ENCODE results near the gene ATAD5.
A peak's percentile ranks its signal among the peaks of the same experiment; 100 is the strongest.

The ATAD5 gene

GRCh38 chr17:30824356-30825145 is 7.2 kb upstream of the ATAD5 start, which contains the start of gene CRLF3 (continued):
- TF ChIP-seq ZNF704 (tag by site-specific recombination; IDR thresholded peaks at IDR 0.05) (0 out of 2 replicates have a peak, but pooled peaks have one; percentile 58), ZBTB11 (tag by site-specific recombination; conservative IDR thresholded peaks at IDR 0.05; ENCODE audit: low read depth) (peak; percentile 42; the same call in 1 of the 2 replicates), ZNF433 (tag by site-specific recombination; IDR thresholded peaks at IDR 0.05; ENCODE audit: low read depth) (no peak), ZBTB20 (tag by site-specific recombination; IDR thresholded peaks at IDR 0.05) (peak; percentile 76; the same call in 1 of the 2 replicates), ZNF112 (tag by site-specific recombination; IDR thresholded peaks at IDR 0.05) (no peak)

GRCh38 chr17:30827082-30827481 is 4.7 kb upstream of the ATAD5 start:
- H3K36me3 ChIP-seq (ENCODE audit: control insufficient read depth in 2 of 2, insufficient read depth in 1 of 2, low read length in 2 of 2), result no peaks in the 10 kb centered on the region; a peak in 1 of 3 replicates
- CTCF ChIA-PET, result interaction anchor here (0.6 to 1.7 kb wide), 4 partner anchors 15 to 1629 kb away, joined by 3 to 6 read pairs (median 4); no protein-coding TSS in a partner anchor
- H3K27ac ChIP-seq (ENCODE audit: extremely low read depth, low read depth, low read length), result no peak overlapping the region
- H3K9me3 ChIP-seq (ENCODE audit: control insufficient read depth, insufficient read depth, low read depth, low read length), result no peaks in the 10 kb centered on the region
- peaks cover 15% of the 10 kb centered on the region for H3K4me1 ChIP-seq (ENCODE audit: control insufficient read depth, insufficient read depth, low read length)
- H3K4me3 ChIP-seq (ENCODE audit: low read depth, low read length), result no peak overlapping the region
- POLR2A ChIA-PET, result interaction anchor here (0.6 to 0.7 kb wide), 3 partner anchors 16 to 264 kb away, joined by 3 to 10 read pairs (median 3); no protein-coding TSS in a partner anchor
- TF ChIP-seq GLI2 (tag by site-specific recombination; IDR thresholded peaks at IDR 0.05; ENCODE audit: borderline replicate concordance, low read depth) (no peak), MYNN (tag by site-specific recombination; IDR thresholded peaks at IDR 0.05; ENCODE audit: borderline replicate concordance) (no peak), MEIS1 (CRISPR knock-in tag; IDR thresholded peaks at IDR 0.05; ENCODE audit: borderline replicate concordance) (no peak), ZXDB (tag by site-specific recombination; IDR thresholded peaks at IDR 0.05) (no peak), BCL6B (tag by site-specific recombination; IDR thresholded peaks at IDR 0.05) (no peak), IKZF3 (tag by site-specific recombination; IDR thresholded peaks at IDR 0.05) (no peak), ZNF184 (tag by site-specific recombination; IDR thresholded peaks at IDR 0.05) (no peak), ZNF449 (tag by site-specific recombination; IDR thresholded peaks at IDR 0.05) (no peak), ZNF202 (tag by site-specific recombination; IDR thresholded peaks at IDR 0.05; ENCODE audit: borderline replicate concordance) (no peak), ZNF26 (tag by site-specific recombination; IDR thresholded peaks at IDR 0.05) (no peak), CTCF (tag by site-specific recombination; IDR thresholded peaks at IDR 0.05) (no peak), ZBTB17 (tag by site-specific recombination; IDR thresholded peaks at IDR 0.05) (no peak), RBAK (tag by site-specific recombination; IDR thresholded peaks at IDR 0.05) (no peak), ZNF785 (tag by site-specific recombination; IDR thresholded peaks at IDR 0.05) (no peak), ZSCAN5A (tag by site-specific recombination; IDR thresholded peaks at IDR 0.05) (no peak), FEZF1 (tag by site-specific recombination; IDR thresholded peaks at IDR 0.05) (no peak)
